Measurements from ENCODE around the gene NDUFB2. TPM values are rescaled to one million over a fixed set of nuclear protein-coding genes. Genes with fewer than 3 reads are reported as not detected.

NDUFB2 gene
- total and polyA plus RNA-seq, 2 donors (not counting 1 experiment from before 2014, with no cell fraction given): 67.9 to 171 TPM

DNA sequence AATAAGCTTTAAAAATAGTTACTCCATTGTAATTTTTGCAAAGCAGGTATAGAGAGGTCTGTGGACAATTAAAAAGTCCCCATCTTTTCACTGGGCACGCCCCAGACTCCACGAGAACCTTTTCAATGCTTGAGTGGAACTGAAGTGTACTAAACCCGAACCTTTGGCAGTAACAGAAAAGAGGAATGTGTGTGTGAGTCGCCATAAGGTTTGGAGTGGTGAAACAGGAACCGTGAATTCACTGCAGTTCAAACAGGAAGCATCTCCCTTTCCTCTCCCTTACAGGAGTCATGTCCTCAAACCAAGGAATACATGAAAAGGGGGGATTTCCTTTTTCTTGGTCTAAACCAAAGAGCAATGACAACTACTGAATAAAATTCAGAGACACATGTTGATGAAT, 23.2 kb downstream of the NDUFB2 start:
- no CpG with 5 or more reads among the region's 5 CpGs for WGBS (ENCODE audit: insufficient coverage)
- H3K4me2 ChIP-seq (replicated peaks; ENCODE audit: low read depth, low read length, poor library complexity, severe bottlenecking): no peak overlapping the region
- no peak overlapping the region for H3K27ac ChIP-seq (ENCODE audit: low read length in 2 of 2)
- no peaks in the 10 kb centered on the region for H3K79me2 ChIP-seq (ENCODE audit: control insufficient read depth, insufficient read depth, low read length)
- H2AFZ ChIP-seq (ENCODE audit: insufficient read depth, low read depth, low read length, poor library complexity, severe bottlenecking): no peak overlapping the region
- CTCF ChIA-PET: no interaction called here
- intact Hi-C loops (cut with micrococcal nuclease): no loop called here
- Mint-ChIP-seq H3K4me1 (peaks cover 8% of the 10 kb centered on the region), H3K27ac (no peak overlapping the region), H3K27me3 (no peaks in the 10 kb centered on the region), H3K4me3 (no peak overlapping the region), H3K9me3 (ENCODE audit: insufficient read depth) (no peaks in the 10 kb centered on the region)
- TF ChIP-seq EZH2 (IDR thresholded peaks at IDR 0.05; ENCODE audit: borderline replicate concordance, insufficient read depth, low read depth, low read length, poor library complexity, severe bottlenecking) (no peak), CTCF (IDR thresholded peaks at IDR 0.05) (no peak)
- DNase-seq: no peak
- no peak overlapping the region for H3K9ac ChIP-seq (ENCODE audit: low read length)
- no peak overlapping the region for H3K4me3 ChIP-seq (ENCODE audit: control extremely low read depth in 1 of 5, extremely low read depth in 1 of 5, insufficient read depth in 1 of 5, low read depth in 2 of 5, low read length in 4 of 5)
- no peaks in the 10 kb centered on the region for H3K9me3 ChIP-seq (ENCODE audit: control extremely low read depth in 1 of 3, control insufficient read depth in 2 of 3, insufficient read depth in 1 of 3, low read length in 2 of 3)
- POLR2A ChIA-PET: no interaction called here
- no peak for ATAC-seq (ENCODE audit: low read depth)
- H3K4me1 ChIP-seq (ENCODE audit: control insufficient read depth in 2 of 2, insufficient read depth in 2 of 2, low read length in 2 of 2): peaks cover 0 to 3% of the 10 kb centered on the region in 2 donors
- no peaks in the 10 kb centered on the region for H3K27me3 ChIP-seq (replicated peaks in 1 of 4; ENCODE audit: control extremely low read depth in 1 of 4, control insufficient read depth in 3 of 4, insufficient read depth in 4 of 4, low read length in 3 of 4)
- peaks cover 2 to 4% of the 10 kb centered on the region in 2 experiments for H3K36me3 ChIP-seq (replicated peaks in 1 of 2; ENCODE audit: control extremely low read depth in 1 of 2, control insufficient read depth in 1 of 2, extremely low read depth in 1 of 2, insufficient read depth in 2 of 2, low read length in 1 of 2)
- no peaks in the 10 kb centered on the region for H4K20me1 ChIP-seq (ENCODE audit: control insufficient read depth, insufficient read depth, low read length, poor library complexity, severe bottlenecking)

DNA sequence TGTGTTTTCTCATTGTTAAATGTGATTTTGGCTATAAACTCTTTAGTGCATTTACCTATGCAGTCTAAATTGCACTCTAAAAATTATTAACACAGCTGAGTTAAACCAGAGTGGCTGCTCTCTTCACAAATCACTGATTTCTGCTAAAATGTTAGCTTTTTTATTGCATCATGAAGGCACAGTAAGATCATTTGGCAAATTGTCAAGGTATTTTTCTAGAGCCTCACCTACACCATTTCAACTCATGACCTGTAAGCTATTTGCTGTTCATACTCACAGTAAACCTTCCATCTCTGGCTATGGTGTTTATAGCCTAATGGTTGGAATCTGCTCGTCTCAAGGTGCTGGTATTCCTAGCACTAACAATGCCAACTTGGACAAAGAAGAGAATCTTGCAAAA, 25.7 kb downstream of the NDUFB2 start:
- H4K20me1 ChIP-seq (ENCODE audit: control insufficient read depth, insufficient read depth, low read length, poor library complexity, severe bottlenecking): no peaks in the 10 kb centered on the region
- H3K27ac ChIP-seq (ENCODE audit: low read length in 2 of 2): no peak overlapping the region
- Mint-ChIP-seq H3K27me3 (no peaks in the 10 kb centered on the region), H3K4me3 (no peak overlapping the region), H3K9me3 (ENCODE audit: insufficient read depth) (no peaks in the 10 kb centered on the region), H3K27ac (no peak overlapping the region), H3K4me1 (peaks cover 8% of the 10 kb centered on the region)
- WGBS (ENCODE audit: insufficient coverage): no CpG with 5 or more reads among the region's 1 CpG
- no peak overlapping the region for H3K4me3 ChIP-seq (ENCODE audit: control extremely low read depth in 1 of 5, extremely low read depth in 1 of 5, insufficient read depth in 1 of 5, low read depth in 2 of 5, low read length in 4 of 5)
- H3K4me2 ChIP-seq (replicated peaks; ENCODE audit: low read depth, low read length, poor library complexity, severe bottlenecking): no peak overlapping the region
- no peak overlapping the region for H2AFZ ChIP-seq (ENCODE audit: insufficient read depth, low read depth, low read length, poor library complexity, severe bottlenecking)
- H3K9me3 ChIP-seq (ENCODE audit: control extremely low read depth in 1 of 3, control insufficient read depth in 2 of 3, insufficient read depth in 1 of 3, low read length in 2 of 3): no peaks in the 10 kb centered on the region
- CTCF ChIA-PET: interaction anchor here (1.0 to 1.1 kb wide), 2 partner anchors 9 to 290 kb away, joined by 3 to 4 read pairs; no protein-coding TSS in a partner anchor
- H3K4me1 ChIP-seq (ENCODE audit: control insufficient read depth in 2 of 2, insufficient read depth in 2 of 2, low read length in 2 of 2): peaks cover 0 to 3% of the 10 kb centered on the region in 2 donors
- no peak for ATAC-seq (ENCODE audit: low read depth)
- H3K79me2 ChIP-seq (ENCODE audit: control insufficient read depth, insufficient read depth, low read length): no peaks in the 10 kb centered on the region
- H3K36me3 ChIP-seq (replicated peaks in 1 of 2; ENCODE audit: control extremely low read depth in 1 of 2, control insufficient read depth in 1 of 2, extremely low read depth in 1 of 2, insufficient read depth in 2 of 2, low read length in 1 of 2): peaks cover 0 to 2% of the 10 kb centered on the region in 2 experiments
- no peak for DNase-seq
- no peaks in the 10 kb centered on the region for H3K27me3 ChIP-seq (replicated peaks in 1 of 4; ENCODE audit: control extremely low read depth in 1 of 4, control insufficient read depth in 3 of 4, insufficient read depth in 4 of 4, low read length in 3 of 4)
- POLR2A ChIA-PET: no interaction called here
- intact Hi-C loops (cut with micrococcal nuclease): no loop called here
- no peak for TF ChIP-seq EZH2 (IDR thresholded peaks at IDR 0.05; ENCODE audit: borderline replicate concordance, insufficient read depth, low read depth, low read length, poor library complexity, severe bottlenecking)
- TF ChIP-seq CTCF (IDR thresholded peaks at IDR 0.05): no peak
- H3K9ac ChIP-seq (ENCODE audit: low read length): no peak overlapping the region
